ENCODE measurements around the gene CAMK1G. TPM values are rescaled to one million over a fixed set of nuclear protein-coding genes. Genes with fewer than 3 reads are reported as not detected.

Gene CAMK1G
- total and polyA plus RNA-seq, 9 of the 15 experiments (the other 6 are each of a cell fraction or from before 2014, with no cell fraction given), result not detected

GRCh38 chr1:209647156-209647555 lies 63.6 kb downstream of the CAMK1G start (continued):
- TF ChIP-seq PKNOX1 (IDR thresholded peaks at IDR 0.05) (peak; percentile 86), ETV6 (IDR thresholded peaks at IDR 0.05; ENCODE audit: borderline replicate concordance in 1 of 2, low read depth in 2 of 2, low read length in 1 of 2) (no peak), ETV6 (CRISPR knock-in tag; IDR thresholded peaks at IDR 0.05; ENCODE audit: borderline replicate concordance) (no peak), MEIS2 (IDR thresholded peaks at IDR 0.05; ENCODE audit: partially characterized antibody) (peak; percentile 94), TEAD1 (CRISPR knock-in tag; IDR thresholded peaks at IDR 0.05) (no peak), ZSCAN32 (CRISPR knock-in tag; IDR thresholded peaks at IDR 0.05) (no peak), GATA2 (CRISPR knock-in tag; IDR thresholded peaks at IDR 0.05) (no peak), UBTF (IDR thresholded peaks at IDR 0.05; ENCODE audit: borderline replicate concordance in 1 of 2, low read depth in 2 of 2, low read length in 2 of 2) (peak in 1 of 2 experiments; percentile 62; a peak in 1 of 4 replicates), DPF2 (IDR thresholded peaks at IDR 0.05) (peak; percentile 55; the same call in 1 of the 2 replicates), CBFA2T3 (IDR thresholded peaks at IDR 0.05) (0 out of 2 replicates have a peak, but pooled peaks have one; percentile 2), ZNF696 (CRISPR knock-in tag; conservative IDR thresholded peaks at IDR 0.05) (no peak), ZNF695 (CRISPR knock-in tag; IDR thresholded peaks at IDR 0.05) (no peak), NR4A1 (CRISPR knock-in tag; IDR thresholded peaks at IDR 0.05) (no peak), NR4A1 (tag; IDR thresholded peaks at IDR 0.05) (peak; percentile 40; the same call in 1 of the 2 replicates), GTF2F1 (IDR thresholded peaks at IDR 0.05; ENCODE audit: low read depth, low read length) (no peak), PBX2 (CRISPR knock-in tag; IDR thresholded peaks at IDR 0.05; ENCODE audit: low read depth) (no peak), PBX2 (tag; conservative IDR thresholded peaks at IDR 0.05; ENCODE audit: low read depth) (peak; percentile 90), NR2C1 (IDR thresholded peaks at IDR 0.05) (no peak), NR2C1 (tag; IDR thresholded peaks at IDR 0.05) (peak; percentile 11; the same call in 1 of the 2 replicates), CTBP1 (IDR thresholded peaks at IDR 0.05; ENCODE audit: borderline replicate concordance) (peak; percentile 50), MECOM (CRISPR knock-in tag; IDR thresholded peaks at IDR 0.05) (peak; percentile 42; the same call in 1 of the 2 replicates), C11orf30 (IDR thresholded peaks at IDR 0.05; ENCODE audit: low read depth) (peak; percentile 89), ELK1 (CRISPR knock-in tag; IDR thresholded peaks at IDR 0.05) (no peak), EP300 (IDR thresholded peaks at IDR 0.05; ENCODE audit: low read length) (peak; percentile 18; the same call in 1 of the 2 replicates), MAFK (IDR thresholded peaks at IDR 0.05; ENCODE audit: low read length) (peak; percentile 69)
